MM.1S (cell line): ENCODE results near the gene PLEKHM3.

Source experiments
- DNase-seq: peaks from one replicate; pipeline ENCODE4 v3.0.0-alpha.2; 2015
- H2AFZ ChIP-seq: fragments of 300-600 bp; sonication (generic); 2 replicates; pipeline ENCODE4 v1.6.0; 2016; ENCODE audit warnings: antibody characterized with exemption, low read length
- H3F3A ChIP-seq: fragments of 300-600 bp; sonication (generic); 2 replicates; pipeline ENCODE4 v1.6.1; 2016; ENCODE audit warnings: mild to moderate bottlenecking, antibody characterized with exemption, low read length, moderate library complexity, mixed read lengths; ENCODE audit not compliant: insufficient read depth
- H3K27ac ChIP-seq: fragments of 300-600 bp; sonication (generic); 2 replicates; pipeline ENCODE4 v1.5.1; 2016; ENCODE audit warnings: mild to moderate bottlenecking, low read length
- H3K27me3 ChIP-seq: fragments of 300-600 bp; sonication (generic); replicated peaks from 2 replicates; pipeline ENCODE4 v1.6.0; 2016; ENCODE audit warnings: low read length; ENCODE audit not compliant: insufficient read depth
- H3K36me3 ChIP-seq: fragments of 300-600 bp; sonication (generic); replicated peaks from 2 replicates; pipeline ENCODE4 v1.6.1; 2016; ENCODE audit warnings: mild to moderate bottlenecking, low read length, mixed read lengths; ENCODE audit not compliant: insufficient read depth
- H3K4me1 ChIP-seq: fragments of 300-600 bp; sonication (generic); 2 replicates; pipeline ENCODE4 v1.6.1; 2016; ENCODE audit warnings: low read length, mixed read lengths
- H3K4me2 ChIP-seq: fragments of 300-600 bp; sonication (generic); 2 replicates; pipeline ENCODE4 v1.6.0; 2016; ENCODE audit warnings: low read depth, low read length
- H3K4me3 ChIP-seq: fragments of 300-600 bp; sonication (generic); 2 replicates; pipeline ENCODE4 v1.5.1; 2016; ENCODE audit warnings: low read length, mixed read lengths
- H3K79me2 ChIP-seq: fragments of 300-600 bp; sonication (generic); 2 replicates; pipeline ENCODE4 v1.6.1; 2016; ENCODE audit warnings: mixed run types, low read length, mixed read lengths
- H3K9ac ChIP-seq: fragments of 300-600 bp; sonication (generic); 2 replicates; pipeline ENCODE4 v1.6.1; 2016; ENCODE audit warnings: low read length, mixed read lengths
- H3K9me2 ChIP-seq: fragments of 300-600 bp; sonication (generic); replicated peaks from 2 replicates; pipeline ENCODE4 v1.6.1; 2016; ENCODE audit warnings: mild to moderate bottlenecking, low read length, mixed read lengths; ENCODE audit not compliant: insufficient read depth
- H3K9me3 ChIP-seq: fragments of 300-600 bp; sonication (generic); replicated peaks from 2 replicates; pipeline ENCODE4 v1.6.1; 2016; ENCODE audit warnings: mild to moderate bottlenecking, low read length, mixed read lengths; ENCODE audit not compliant: insufficient read depth
- H4K20me1 ChIP-seq: fragments of 300-600 bp; sonication (generic); 2 replicates; pipeline ENCODE4 v1.6.1; 2016; ENCODE audit warnings: mild to moderate bottlenecking, low read length, moderate library complexity, mixed read lengths; ENCODE audit not compliant: insufficient read depth
- EZH2 ChIP-seq: fragments of 300-600 bp; sonication (generic); optimal IDR thresholded peaks from 2 replicates; pipeline ENCODE3; 2017; ENCODE audit warnings: low read depth, mild to moderate bottlenecking, antibody characterized with exemption, low read length, mixed read lengths
- EZH2phosphoT487 ChIP-seq: fragments of 300-600 bp; sonication (generic); IDR thresholded peaks from 2 replicates; pipeline ENCODE4 v1.6.1; 2018; ENCODE audit warnings: antibody characterized with exemption, low read length
- TF ChIP-seq, protein P1 (sequence below): fragments of 300-600 bp; sonication (generic); IDR thresholded peaks from 2 replicates; pipeline ENCODE4 v1.5.1; 2016; ENCODE audit warnings: antibody characterized with exemption, low read length, mixed read lengths

Gene PLEKHM3

GRCh38 chr2:207898354-207898695 is 127.0 kb downstream of the PLEKHM3 start:
- DNase-seq, result no peak
- peaks cover 8% of the 10 kb centered on the region for H3K4me1 ChIP-seq
- no peaks in the 10 kb centered on the region for H3K79me2 ChIP-seq
- no peak overlapping the region for H3K27ac ChIP-seq
- no peak overlapping the region for H3K4me3 ChIP-seq
- TF ChIP-seq EZH2phosphoT487, result no peak
- TF ChIP-seq, protein P1, sequence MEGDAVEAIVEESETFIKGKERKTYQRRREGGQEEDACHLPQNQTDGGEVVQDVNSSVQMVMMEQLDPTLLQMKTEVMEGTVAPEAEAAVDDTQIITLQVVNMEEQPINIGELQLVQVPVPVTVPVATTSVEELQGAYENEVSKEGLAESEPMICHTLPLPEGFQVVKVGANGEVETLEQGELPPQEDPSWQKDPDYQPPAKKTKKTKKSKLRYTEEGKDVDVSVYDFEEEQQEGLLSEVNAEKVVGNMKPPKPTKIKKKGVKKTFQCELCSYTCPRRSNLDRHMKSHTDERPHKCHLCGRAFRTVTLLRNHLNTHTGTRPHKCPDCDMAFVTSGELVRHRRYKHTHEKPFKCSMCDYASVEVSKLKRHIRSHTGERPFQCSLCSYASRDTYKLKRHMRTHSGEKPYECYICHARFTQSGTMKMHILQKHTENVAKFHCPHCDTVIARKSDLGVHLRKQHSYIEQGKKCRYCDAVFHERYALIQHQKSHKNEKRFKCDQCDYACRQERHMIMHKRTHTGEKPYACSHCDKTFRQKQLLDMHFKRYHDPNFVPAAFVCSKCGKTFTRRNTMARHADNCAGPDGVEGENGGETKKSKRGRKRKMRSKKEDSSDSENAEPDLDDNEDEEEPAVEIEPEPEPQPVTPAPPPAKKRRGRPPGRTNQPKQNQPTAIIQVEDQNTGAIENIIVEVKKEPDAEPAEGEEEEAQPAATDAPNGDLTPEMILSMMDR, result no peak
- no peak overlapping the region for H2AFZ ChIP-seq
- H3K9me3 ChIP-seq, result no peaks in the 10 kb centered on the region
- no peaks in the 10 kb centered on the region for H3K36me3 ChIP-seq
- no peaks in the 10 kb centered on the region for H4K20me1 ChIP-seq
- no peaks in the 10 kb centered on the region for H3F3A ChIP-seq
- H3K9me2 ChIP-seq, result no peaks in the 10 kb centered on the region
- no peak overlapping the region for H3K4me2 ChIP-seq
- H3K27me3 ChIP-seq, result no peaks in the 10 kb centered on the region
- no peak overlapping the region for H3K9ac ChIP-seq

DNA sequence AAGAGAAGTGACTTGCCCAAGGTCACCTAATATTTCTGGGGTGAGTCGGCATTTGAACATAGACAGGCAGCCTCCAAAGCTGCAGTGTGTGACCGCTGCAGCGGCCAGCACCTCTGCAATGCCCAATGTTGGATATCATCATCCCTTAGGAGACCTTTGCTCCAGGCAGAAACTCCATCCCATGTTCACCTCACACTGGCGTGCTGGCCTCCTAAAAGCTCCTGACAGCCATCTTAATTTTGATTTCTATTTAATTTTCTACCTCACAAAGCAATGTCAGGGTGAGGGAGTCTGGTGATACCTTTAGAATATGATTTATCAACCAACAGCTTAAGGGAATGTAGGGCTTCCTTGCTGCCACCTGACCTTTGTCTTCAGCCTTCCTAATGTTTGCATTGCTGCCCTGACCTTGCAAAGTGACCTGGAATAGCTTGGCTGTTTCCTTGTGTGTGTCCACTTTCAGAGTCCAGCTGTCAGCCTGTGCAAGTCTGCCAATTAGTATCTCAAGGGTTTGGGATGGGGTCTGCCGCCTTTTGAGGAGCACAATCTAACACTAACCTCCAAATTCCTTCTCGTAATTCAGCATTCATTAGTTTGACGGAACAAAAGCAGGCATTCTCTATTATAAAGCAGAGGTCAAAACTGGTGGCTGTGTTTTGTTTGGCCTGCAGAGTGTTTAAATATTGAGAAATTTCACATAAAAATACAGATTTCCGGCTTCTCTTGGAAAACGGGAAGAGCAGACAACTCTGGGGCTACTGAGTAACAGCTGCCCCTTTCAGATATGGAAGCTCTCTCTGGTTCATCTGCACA is 127.6 kb downstream of the PLEKHM3 start:
- Histone ChIP-seq H3F3A (no peaks in the 10 kb centered on the region), H3K9ac (no peak overlapping the region), H3K36me3 (no peaks in the 10 kb centered on the region), H3K4me3 (no peak overlapping the region), H3K4me1 (peaks cover 11% of the 10 kb centered on the region), H3K27ac (no peak overlapping the region), H2AFZ (no peak overlapping the region), H3K9me2 (no peaks in the 10 kb centered on the region), H3K4me2 (no peak overlapping the region), H4K20me1 (no peaks in the 10 kb centered on the region), H3K9me3 (no peaks in the 10 kb centered on the region), H3K79me2 (no peaks in the 10 kb centered on the region), H3K27me3 (no peaks in the 10 kb centered on the region)
- DNase-seq, result no peak
- TF ChIP-seq, protein P1, result no peak
- TF ChIP-seq EZH2 (no peak), EZH2phosphoT487 (no peak)

GRCh38 chr2:207896525-207897285 is 128.6 kb downstream of the PLEKHM3 start:
- no peaks in the 10 kb centered on the region for H4K20me1 ChIP-seq
- DNase-seq, result no peak
- no peaks in the 10 kb centered on the region for H3K9me2 ChIP-seq
- H3K9me3 ChIP-seq, result no peaks in the 10 kb centered on the region
- TF ChIP-seq EZH2phosphoT487 (no peak), EZH2 (no peak)
- TF ChIP-seq, protein P1, result no peak
- no peak overlapping the region for H3K9ac ChIP-seq
- H3K4me1 ChIP-seq, result peaks cover 11% of the 10 kb centered on the region
- H3K79me2 ChIP-seq, result no peaks in the 10 kb centered on the region
- no peak overlapping the region for H3K27ac ChIP-seq
- H3K27me3 ChIP-seq, result no peaks in the 10 kb centered on the region
- no peak overlapping the region for H3K4me2 ChIP-seq
- no peak overlapping the region for H2AFZ ChIP-seq
- no peaks in the 10 kb centered on the region for H3F3A ChIP-seq
- no peaks in the 10 kb centered on the region for H3K36me3 ChIP-seq
- H3K4me3 ChIP-seq, result no peak overlapping the region
